K562 (cell line): ENCODE data around the gene ITIH6. TPM values are rescaled to one million over a fixed set of nuclear protein-coding genes. Genes with fewer than 3 reads are reported as not detected.

Source experiments
- ATAC-seq: fragments of 200-7000 bp; cut with Tn5 transposase; 3 replicates; pipeline ENCODE4 v1.9.1; 2020; ENCODE audit warnings: moderate library complexity
- BruUV-seq: library from RNA; stranded (reverse); fragments of 400-500 nt; replicated peaks from 2 replicates; lab custom pipeline; 2021; lab: Mats Ljungman, UMichigan
- CTCF ChIA-PET: fragments of 300-600 bp; formaldehyde crosslinking; extraction: SDS; loops from one replicate; lab custom pipeline; 2021; ENCODE audit warnings: low intra/inter-chr PET ratio; lab: Yijun Ruan, JAX
- POLR2A ChIA-PET: fragments of 300-600, 350-650 bp; sonication (Branson Sonifier 250); formaldehyde crosslinking; extraction: SDS; loops from one replicate; lab custom pipeline; 2021; ENCODE audit warnings: antibody characterized with exemption, inconsistent platforms; lab: Yijun Ruan, JAX
- DNase-seq, 4 experiments: peaks; one replicate each; pipeline versions ENCODE4 v3.0.0 to v3.0.0-alpha.2; 2011 to 2018; ENCODE audit warnings: low spot score in 3 of 4, mixed read lengths in 3 of 4; ENCODE audit errors: extremely low read depth in 1 of 4
- FAIRE-seq: peaks from 2 replicates; lab custom pipeline; 2011; peaks lifted over from hg19 to GRCh38; lab: Jason Lieb, UNC
- H2AFZ ChIP-seq: 2 replicates; pipeline ENCODE4 v1.6.0; 2011; ENCODE audit warnings: low read depth, low read length, control low read depth, inconsistent platforms
- H3K27ac ChIP-seq: fragments of 200-600 bp; 3 replicates; pipeline ENCODE4 v1.8.0; 2011; ENCODE audit warnings: low read depth, mild to moderate bottlenecking, control low read depth, inconsistent platforms, low read length, moderate library complexity, mixed read lengths; ENCODE audit errors: extremely low read depth
- H3K27me3 ChIP-seq, 2 experiments: fragments of 300-600 bp in 1 of 2; 2 replicates in 1 of 2; 3 replicates in 1 of 2; pipeline versions ENCODE4 v1.6.0 to v1.8.0; 2011; ENCODE audit warnings: inconsistent platforms in 2 of 2, low read length in 2 of 2, mild to moderate bottlenecking in 1 of 2, mixed read lengths in 1 of 2, moderate library complexity in 1 of 2; ENCODE audit not compliant: control insufficient read depth in 2 of 2, insufficient read depth in 2 of 2
- H3K36me3 ChIP-seq: fragments of 300-600 bp; 3 replicates; pipeline ENCODE4 v1.8.0; 2011; ENCODE audit warnings: mild to moderate bottlenecking, low read length, inconsistent platforms; ENCODE audit not compliant: control insufficient read depth, insufficient read depth
- H3K4me1 ChIP-seq, 2 experiments: fragments of 200-600 bp in 1 of 2; replicated peaks in 1 of 2; 2 replicates in 1 of 2; 3 replicates in 1 of 2; pipeline versions ENCODE4 v1.5.1 to v1.8.0; 2011; ENCODE audit warnings: inconsistent platforms in 2 of 2, low read length in 2 of 2, mild to moderate bottlenecking in 1 of 2, mixed read lengths in 1 of 2, moderate library complexity in 1 of 2; ENCODE audit not compliant: control insufficient read depth in 2 of 2, insufficient read depth in 2 of 2
- H3K4me2 ChIP-seq: 2 replicates; pipeline ENCODE4 v1.6.1; 2011; ENCODE audit warnings: low read length, control low read depth, inconsistent platforms, mixed read lengths; ENCODE audit not compliant: insufficient read depth
- H3K4me3 ChIP-seq: fragments of 200-600 bp; sonication (generic), shearing (Covaris generic); 2 replicates; pipeline ENCODE4 v1.5.1; 2016; ENCODE audit warnings: control low read depth, inconsistent platforms
- H3K79me2 ChIP-seq: fragments of 200-600 bp; 3 replicates; pipeline ENCODE4 v1.8.0; 2011; ENCODE audit warnings: low read length, inconsistent platforms; ENCODE audit not compliant: control insufficient read depth, insufficient read depth
- H3K9ac ChIP-seq, 2 experiments: 2 replicates each; pipeline versions ENCODE4 v1.6.0 to v1.6.1; 2011; ENCODE audit warnings: low read depth in 2 of 2, low read length in 2 of 2, control low read depth in 1 of 2, inconsistent platforms in 1 of 2, mild to moderate bottlenecking in 1 of 2, mixed read lengths in 1 of 2; ENCODE audit not compliant: insufficient read depth in 1 of 2
- H3K9me1 ChIP-seq: one replicate; pipeline ENCODE4 v1.6.0; 2011; ENCODE audit warnings: inconsistent platforms, mild to moderate bottlenecking, low read length, moderate library complexity; ENCODE audit not compliant: control insufficient read depth, insufficient read depth
- H3K9me3 ChIP-seq: replicated peaks from 2 replicates; pipeline ENCODE4 v1.5.1; 2011; ENCODE audit warnings: low read depth, low read length, inconsistent platforms; ENCODE audit not compliant: control insufficient read depth, insufficient read depth
- H4K20me1 ChIP-seq: replicated peaks from 2 replicates; pipeline ENCODE4 v1.6.1; 2011; ENCODE audit warnings: low read length, inconsistent platforms, mixed read lengths; ENCODE audit not compliant: control insufficient read depth, insufficient read depth
- BCL6 ChIP-seq: fragments of 250-450 bp; sonication (Bioruptor Pico); IDR thresholded peaks from 2 replicates; pipeline ENCODE4 v1.4.0; 2020
- CREB3 ChIP-seq: fragments of 450-650 bp; conservative IDR thresholded peaks from 2 replicates; pipeline ENCODE4 v1.6.1; 2016; ENCODE audit warnings: missing genetic modification characterization, low read depth, mild to moderate bottlenecking, missing compliant biosample characterization, moderate library complexity
- CUX1 ChIP-seq: fragments of 200-800 bp; sonication (Bioruptor generic); IDR thresholded peaks from 2 replicates; pipeline ENCODE4 v1.6.1; 2016; ENCODE audit warnings: missing genetic modification characterization, missing compliant biosample characterization
- DNMT1 ChIP-seq: fragments of 450-650 bp; IDR thresholded peaks from 2 replicates; pipeline ENCODE4 v1.6.1; 2016; ENCODE audit warnings: antibody characterized with exemption, mild to moderate bottlenecking
- HDAC2 ChIP-seq: fragments of 450-650 bp; IDR thresholded peaks from 2 replicates; pipeline ENCODE4 v1.6.1; 2016; ENCODE audit warnings: mild to moderate bottlenecking
- HDAC3 ChIP-seq: fragments of 450-650 bp; IDR thresholded peaks from 2 replicates; pipeline ENCODE4 v1.6.1; 2018; ENCODE audit warnings: borderline replicate concordance, mild to moderate bottlenecking, moderate library complexity; ENCODE audit not compliant: partially characterized antibody
- KHSRP ChIP-seq: fragments of 450-650 bp; IDR thresholded peaks from 2 replicates; pipeline ENCODE4 v1.6.1; 2017
- LEF1 ChIP-seq: fragments of 450-650 bp; IDR thresholded peaks from 2 replicates; pipeline ENCODE4 v1.6.1; 2016; ENCODE audit warnings: mild to moderate bottlenecking
- MTF1 ChIP-seq: fragments of 250-450 bp; sonication (Bioruptor Pico); IDR thresholded peaks from 2 replicates; pipeline ENCODE4 v1.9.0; 2021; ENCODE audit warnings: moderate library complexity, mild to moderate bottlenecking, inconsistent platforms, borderline replicate concordance
- NR1H2 ChIP-seq: sonication (generic); formaldehyde crosslinking; IDR thresholded peaks from 2 replicates; pipeline ENCODE4 v1.4.0; 2020; ENCODE audit warnings: mild to moderate bottlenecking, missing genetic modification reagents
- PCBP1 ChIP-seq: fragments of 200-400 bp; formaldehyde crosslinking; IDR thresholded peaks from 2 replicates; pipeline ENCODE4 v1.6.1; 2018; ENCODE audit warnings: mild to moderate bottlenecking, low read depth, low read length; ENCODE audit not compliant: poor library complexity, severe bottlenecking
- POLR2H ChIP-seq: IDR thresholded peaks from 2 replicates; pipeline ENCODE4 v1.6.1; 2016; ENCODE audit warnings: missing genetic modification characterization, low read depth, mild to moderate bottlenecking, control low read depth, missing compliant biosample characterization, moderate library complexity
- RBM17 ChIP-seq: fragments of 200-400 bp; formaldehyde crosslinking; IDR thresholded peaks from 2 replicates; pipeline ENCODE4 v1.6.1; 2017; ENCODE audit warnings: low read depth, mild to moderate bottlenecking, low read length, borderline replicate concordance
- STAG1 ChIP-seq: sonication (generic); formaldehyde crosslinking; IDR thresholded peaks from 2 replicates; pipeline ENCODE4 v1.5.0; 2020; ENCODE audit warnings: missing genetic modification reagents, borderline replicate concordance
- ZNF23 ChIP-seq: fragments of 250-450 bp; sonication (Bioruptor Pico); IDR thresholded peaks from 2 replicates; pipeline ENCODE4 v1.4.0; 2020; ENCODE audit warnings: mild to moderate bottlenecking
- ZNF431 ChIP-seq: sonication (generic); formaldehyde crosslinking; IDR thresholded peaks from 2 replicates; pipeline ENCODE4 v1.8.0; 2022; ENCODE audit warnings: mild to moderate bottlenecking, missing genetic modification reagents
- ZNF551 ChIP-seq: fragments of 250-450 bp; sonication (Bioruptor Pico); IDR thresholded peaks from 2 replicates; pipeline ENCODE4 v1.5.0; 2021; ENCODE audit warnings: mild to moderate bottlenecking, moderate library complexity
- ZNF586 ChIP-seq: fragments of 450-650 bp; formaldehyde crosslinking; conservative IDR thresholded peaks from 2 replicates; pipeline ENCODE4 v1.4.0; 2020; ENCODE audit warnings: mild to moderate bottlenecking, moderate library complexity
- ZNF76 ChIP-seq: fragments of 250-450 bp; sonication (Bioruptor Pico); IDR thresholded peaks from 2 replicates; pipeline ENCODE4 v1.4.0; 2020; ENCODE audit warnings: mild to moderate bottlenecking, moderate library complexity, borderline replicate concordance
- whole genome bisulfite sequencing: fragments of 100-300 bp; shearing (Covaris generic); methylation state at CpG from one replicate; pipeline ENCODE4 v1.1.6; 2016; ENCODE audit warnings: low coverage, mixed read lengths; ENCODE audit not compliant: insufficient coverage; ENCODE audit errors: missing lambda C conversion rate; 5-methylcytosine and 5-hydroxymethylcytosine counted together
- in situ Hi-C: fragments of 300-500 bp; cut with MboI; formaldehyde crosslinking; loops from 4 replicates; pipeline ENCODE4 v1.15.0; 2018; ENCODE audit warnings: inconsistent platforms, mixed read lengths
- intact Hi-C: fragments of 100-400 bp; cut with micrococcal nuclease; formaldehyde crosslinking; loops from 2 replicates; pipeline ENCODE4 v1.14.2; 2022
- polyA plus RNA-seq, 8 experiments: library from polyadenylated mRNA; depleted of rRNA in 4 of 8; stranded (reverse) in 5 of 8; unstranded in 3 of 8; fragments of >200 nt; fragmentation: Nextera tagmentation in 2 of 8; fragmentation: Illumina TruSeq in 1 of 8; extraction: Ambion mirVana in 2 of 8; extraction: Trizol in 1 of 8; gene quantifications; 2 replicates each; pipeline versions ENCODE4 v1.2.1 to v1.2.3, GENCODE V29; 2011 to 2014; ENCODE audit warnings: inconsistent platforms in 1 of 8, missing spikeins in 1 of 8
- total RNA-seq, 7 experiments: library from RNA; depleted of rRNA in 6 of 7; stranded (reverse); fragments of >200 nt in 6 of 7; fragmentation: Illumina TruSeq in 2 of 7; extraction: Trizol in 2 of 7; gene quantifications; 2 replicates each; pipeline versions ENCODE4 v1.2.1 to v1.2.3, GENCODE V29; 2011 to 2021; ENCODE audit warnings: low replicate concordance in 1 of 7

Gene ITIH6
- total and polyA plus RNA-seq, 9 of the 15 experiments (the other 6 are each of a cell fraction or from before 2014, with no cell fraction given) = 0.03 TPM; not detected in 8

DNA sequence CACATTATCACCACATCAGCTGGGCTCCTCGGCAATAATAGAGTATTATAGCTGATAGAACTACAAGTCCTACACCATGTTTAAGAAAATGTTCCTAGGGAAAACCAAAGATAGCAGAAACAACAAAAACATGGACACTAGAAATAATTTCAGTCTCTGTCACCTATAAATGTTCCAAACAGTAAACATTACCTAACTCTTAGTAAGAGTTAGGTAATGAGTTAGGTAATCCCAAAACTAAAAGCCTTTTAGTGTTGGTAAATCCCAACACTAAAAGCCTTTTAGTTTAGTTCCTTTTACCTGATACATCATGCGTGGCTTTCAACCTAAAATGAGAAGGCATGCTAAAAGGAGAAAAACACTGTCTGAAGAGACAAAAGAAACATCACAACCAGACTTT, 45.0 kb upstream of the ITIH6 start (continued):
- TF ChIP-seq CREB3 (no peak), PCBP1 (no peak), ZNF431 (no peak), CUX1 (CRISPR knock-in tag) (no peak)

DNA sequence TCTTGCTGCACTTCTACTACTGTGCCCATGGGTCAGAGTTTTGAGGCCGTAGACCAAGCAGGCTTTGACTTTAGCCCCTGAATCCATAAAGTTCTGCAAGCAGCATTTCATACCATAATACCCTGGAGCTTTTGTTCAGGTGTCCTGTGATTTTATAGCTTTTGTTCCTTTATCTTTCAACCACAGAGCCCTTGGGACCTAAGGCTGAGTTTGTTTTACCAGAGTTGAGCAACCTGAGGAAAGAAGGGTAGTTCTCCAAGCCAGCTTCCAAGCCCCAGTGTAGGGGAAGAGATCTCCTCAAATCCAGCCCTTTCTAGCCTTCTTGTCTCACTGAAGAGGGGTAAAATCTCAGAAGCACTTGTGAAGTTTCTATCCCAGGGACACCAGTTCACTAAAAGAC, 44.6 kb upstream of the ITIH6 start:
- Histone ChIP-seq H2AFZ (no peak overlapping the region), H3K4me1 (no peaks in the 10 kb centered on the region), H3K9me3 (no peaks in the 10 kb centered on the region), H3K9ac (no peak overlapping the region), H3K9me1 (no peaks in the 10 kb centered on the region), H3K27me3 (no peaks in the 10 kb centered on the region), H3K36me3 (no peaks in the 10 kb centered on the region), H3K4me3 (no peak overlapping the region), H4K20me1 (no peaks in the 10 kb centered on the region), H3K4me2 (no peak overlapping the region), H3K27ac (no peak overlapping the region), H3K79me2 (no peaks in the 10 kb centered on the region)
- ChIA-PET POLR2A (no interaction called here), CTCF (no interaction called here)
- no peak for FAIRE-seq
- BruUV-seq = no TSS peak
- in situ Hi-C loops = no loop called here
- no peak for ATAC-seq
- no peak for DNase-seq
- WGBS = 0% methylated on average over 1 of the region's 1 CpG
- intact Hi-C loops = no loop called here
- TF ChIP-seq STAG1 (CRISPR knock-in tag) = no peak
- no peak for TF ChIP-seq LEF1
- no peak for TF ChIP-seq HDAC2
- no peak for TF ChIP-seq DNMT1
- no peak for TF ChIP-seq ZNF586 (CRISPR knock-in tag)
- no peak for TF ChIP-seq BCL6 (CRISPR knock-in tag)
- no peak for TF ChIP-seq HDAC3
- no peak for TF ChIP-seq RBM17
- no peak for TF ChIP-seq ZNF23 (CRISPR knock-in tag)
- no peak for TF ChIP-seq MTF1 (CRISPR knock-in tag)
- no peak for TF ChIP-seq POLR2H
- TF ChIP-seq ZNF76 = no peak
- TF ChIP-seq ZNF551 (CRISPR knock-in tag) = no peak
- TF ChIP-seq KHSRP = no peak
- TF ChIP-seq NR1H2 = no peak
